T-helper 1 cell treated with Interleukin-12 subunit alpha and Interleukin-12 subunit beta and Interleukin-4 antibody, amounts not matched to agents 30 μg/mL and 1 μg/mL, for 36 hours (primary cell): ENCODE results near the gene CRTC2.
"Not testable (repeated sequence)": the region's sequence is repeated elsewhere in the genome, so short reads cannot be mapped to it uniquely, and the experiment has no call there.

Experiments used
- H3K27ac Mint-ChIP-seq: one replicate; pipeline ENCODE4 v1.8.0; 2021; ENCODE audit warnings: mild to moderate bottlenecking, mixed read lengths
- H3K27me3 Mint-ChIP-seq: one replicate; pipeline ENCODE4 v1.8.0; 2021; ENCODE audit warnings: low read depth, mixed read lengths
- H3K36me3 Mint-ChIP-seq: one replicate; pipeline ENCODE4 v1.8.0; 2021; ENCODE audit warnings: low read depth, mixed read lengths
- H3K4me1 Mint-ChIP-seq: one replicate; pipeline ENCODE4 v1.8.0; 2021; ENCODE audit warnings: low read depth, mixed read lengths
- H3K4me3 Mint-ChIP-seq: one replicate; pipeline ENCODE4 v1.8.0; 2021; ENCODE audit warnings: mild to moderate bottlenecking, moderate library complexity, mixed read lengths
- H3K9me3 Mint-ChIP-seq: one replicate; pipeline ENCODE4 v1.8.0; 2021; ENCODE audit warnings: mixed read lengths

Gene CRTC2, protein sequence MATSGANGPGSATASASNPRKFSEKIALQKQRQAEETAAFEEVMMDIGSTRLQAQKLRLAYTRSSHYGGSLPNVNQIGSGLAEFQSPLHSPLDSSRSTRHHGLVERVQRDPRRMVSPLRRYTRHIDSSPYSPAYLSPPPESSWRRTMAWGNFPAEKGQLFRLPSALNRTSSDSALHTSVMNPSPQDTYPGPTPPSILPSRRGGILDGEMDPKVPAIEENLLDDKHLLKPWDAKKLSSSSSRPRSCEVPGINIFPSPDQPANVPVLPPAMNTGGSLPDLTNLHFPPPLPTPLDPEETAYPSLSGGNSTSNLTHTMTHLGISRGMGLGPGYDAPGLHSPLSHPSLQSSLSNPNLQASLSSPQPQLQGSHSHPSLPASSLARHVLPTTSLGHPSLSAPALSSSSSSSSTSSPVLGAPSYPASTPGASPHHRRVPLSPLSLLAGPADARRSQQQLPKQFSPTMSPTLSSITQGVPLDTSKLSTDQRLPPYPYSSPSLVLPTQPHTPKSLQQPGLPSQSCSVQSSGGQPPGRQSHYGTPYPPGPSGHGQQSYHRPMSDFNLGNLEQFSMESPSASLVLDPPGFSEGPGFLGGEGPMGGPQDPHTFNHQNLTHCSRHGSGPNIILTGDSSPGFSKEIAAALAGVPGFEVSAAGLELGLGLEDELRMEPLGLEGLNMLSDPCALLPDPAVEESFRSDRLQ

DNA sequence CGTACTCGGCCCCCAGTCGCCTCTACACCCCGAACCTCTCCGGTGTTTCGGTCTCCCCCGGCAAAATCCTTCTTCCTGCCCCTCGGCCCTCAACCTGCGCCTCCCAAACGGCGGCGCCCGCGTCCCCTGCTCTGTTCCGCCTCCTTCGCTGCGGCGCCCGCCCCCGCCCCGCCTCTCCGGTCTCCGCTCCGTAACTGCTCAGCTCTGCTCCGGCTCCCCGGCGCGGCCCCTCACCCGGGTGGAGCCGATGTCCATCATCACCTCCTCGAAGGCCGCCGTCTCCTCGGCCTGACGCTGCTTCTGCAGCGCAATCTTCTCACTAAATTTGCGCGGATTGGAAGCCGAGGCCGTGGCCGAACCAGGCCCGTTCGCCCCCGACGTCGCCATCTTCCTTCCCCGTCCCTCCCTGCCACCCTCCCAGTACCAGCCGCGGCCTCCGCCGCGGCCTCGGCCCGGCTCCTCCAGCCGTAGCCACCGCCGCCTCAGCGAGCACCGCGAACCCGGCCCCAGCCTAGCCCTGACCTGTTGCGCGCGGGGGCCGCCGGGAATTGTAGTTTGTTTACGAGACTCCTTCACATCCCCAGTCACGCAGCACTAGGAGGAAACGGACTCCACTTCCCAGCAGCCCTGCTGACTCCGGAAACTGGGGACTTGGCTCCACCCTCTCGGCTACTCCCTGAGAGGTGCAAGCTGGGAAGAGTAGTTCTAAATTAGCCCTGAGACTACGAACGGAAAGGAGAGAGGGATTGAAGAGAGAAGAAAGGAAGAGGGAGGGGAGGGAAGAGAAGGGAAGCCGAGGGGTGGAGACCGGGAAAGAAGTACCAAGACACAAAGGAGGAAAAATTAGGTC lies at the start of gene CRTC2:
Gene CRTC2 (minus strand): TSS at position 502 of the 850 bp plus-strand sequence. CDS start 115 bp downstream, at position 387.
- Mint-ChIP-seq H3K27ac (peak within 1 kb of the TSS; percentile 89), H3K4me3 (peak within 1 kb of the TSS; percentile 93), H3K4me1 (peaks cover 49% of the 10 kb centered on the region), H3K27me3 (no peaks in the 10 kb centered on the region), H3K9me3 (no peaks in the 10 kb centered on the region), H3K36me3 (peaks cover 24% of the 10 kb centered on the region)

- peaks cover 3% of the 10 kb centered on the region for H3K36me3 Mint-ChIP-seq
- no peak overlapping the region for H3K27ac Mint-ChIP-seq
- H3K4me3 Mint-ChIP-seq: no peak overlapping the region
- H3K27me3 Mint-ChIP-seq: no peaks in the 10 kb centered on the region
- no peaks in the 10 kb centered on the region for H3K9me3 Mint-ChIP-seq
- no peaks in the 10 kb centered on the region for H3K4me1 Mint-ChIP-seq
These were observed 47.7 kb upstream of the CRTC2 start for GRCh38 chr1:154006136-154006535.

- no peaks in the 10 kb centered on the region for H3K27me3 Mint-ChIP-seq
- no peak overlapping the region for H3K4me3 Mint-ChIP-seq
- H3K27ac Mint-ChIP-seq: no peak overlapping the region
- no peaks in the 10 kb centered on the region for H3K9me3 Mint-ChIP-seq
- peaks cover under 1% of the 10 kb centered on the region for H3K4me1 Mint-ChIP-seq
- peaks cover 7% of the 10 kb centered on the region for H3K36me3 Mint-ChIP-seq
These were observed 42.0 kb upstream of the CRTC2 start for GRCh38 chr1:154000420-154000819.

GRCh38 chr1:153996882-153997281 lies 38.5 kb upstream of the CRTC2 start:
- H3K4me3 Mint-ChIP-seq, H3K27ac Mint-ChIP-seq, H3K27me3 Mint-ChIP-seq, H3K9me3 Mint-ChIP-seq: not testable (repeated sequence)
- Mint-ChIP-seq H3K4me1 (peaks cover 14% of the 10 kb centered on the region), H3K36me3 (peaks cover 24% of the 10 kb centered on the region)

DNA sequence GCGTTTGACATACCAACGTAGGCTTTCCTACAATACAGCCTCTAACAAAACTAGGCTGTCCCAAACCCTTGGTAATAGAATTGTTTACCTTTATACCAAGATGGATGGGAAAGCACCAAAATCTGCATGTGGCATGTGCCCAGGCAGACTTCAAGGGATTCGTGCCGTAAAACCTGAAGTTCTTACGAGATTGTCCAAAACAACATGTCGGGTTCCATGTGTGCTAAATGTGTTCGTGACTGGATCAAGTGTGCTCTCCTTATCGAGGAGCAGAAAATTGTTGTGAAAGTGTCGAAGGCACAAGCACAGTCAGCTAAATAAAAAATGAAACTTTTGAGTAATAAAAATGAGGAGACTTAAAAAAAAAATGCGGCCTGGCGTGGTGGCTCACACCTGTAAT lies 37.2 kb upstream of the CRTC2 start:
- peaks cover 32% of the 10 kb centered on the region for H3K36me3 Mint-ChIP-seq
- H3K4me1 Mint-ChIP-seq: peaks cover 21% of the 10 kb centered on the region
- no peaks in the 10 kb centered on the region for H3K27me3 Mint-ChIP-seq
- H3K9me3 Mint-ChIP-seq: no peaks in the 10 kb centered on the region
- no peak overlapping the region for H3K4me3 Mint-ChIP-seq
- no peak overlapping the region for H3K27ac Mint-ChIP-seq

DNA sequence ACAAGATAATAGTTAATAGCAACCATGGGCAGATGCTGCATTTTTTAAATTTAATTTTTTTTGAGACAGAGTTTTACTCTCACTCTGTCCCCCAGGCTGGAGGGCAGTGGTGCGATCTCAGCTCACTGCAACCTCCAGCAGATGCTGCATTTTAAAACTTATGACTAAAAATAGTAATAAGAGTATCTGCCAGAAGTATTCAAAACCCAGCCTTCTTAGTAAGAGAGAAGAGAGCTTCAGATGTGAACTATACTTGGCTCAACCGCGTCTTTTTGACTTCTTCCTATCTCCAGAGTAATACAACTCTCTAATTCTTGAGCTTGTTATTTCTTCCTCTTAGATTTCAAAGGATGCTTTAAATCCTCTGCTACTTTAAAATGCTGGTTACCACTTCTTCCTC lies 36.8 kb upstream of the CRTC2 start:
- H3K27ac Mint-ChIP-seq: no peak overlapping the region
- H3K36me3 Mint-ChIP-seq: peaks cover 35% of the 10 kb centered on the region
- no peaks in the 10 kb centered on the region for H3K27me3 Mint-ChIP-seq
- H3K4me1 Mint-ChIP-seq: peaks cover 24% of the 10 kb centered on the region
- no peak overlapping the region for H3K4me3 Mint-ChIP-seq
- H3K9me3 Mint-ChIP-seq: peaks cover 3% of the 10 kb centered on the region

DNA sequence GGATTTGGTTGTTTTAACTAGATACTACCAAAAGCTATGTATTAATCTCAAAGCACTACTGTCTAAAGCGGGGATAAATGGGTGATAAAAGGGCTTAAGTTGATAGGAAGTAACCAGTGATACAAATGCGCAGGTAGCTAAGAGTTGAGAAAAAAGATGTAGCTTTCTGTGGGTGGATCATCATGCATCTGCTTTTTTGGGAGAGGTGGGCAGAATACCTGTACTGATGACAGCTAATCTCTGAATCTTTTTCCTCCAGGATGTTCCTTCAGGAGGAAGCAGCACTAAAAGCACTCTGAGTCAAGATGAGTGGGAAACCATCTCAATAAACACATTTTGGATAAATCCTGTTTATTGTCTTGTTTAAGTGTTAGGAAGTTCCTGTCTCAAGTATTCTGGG lies 33.4 kb upstream of the CRTC2 start:
- peaks cover 31% of the 10 kb centered on the region for H3K4me1 Mint-ChIP-seq
- H3K27ac Mint-ChIP-seq: peak overlapping the region; percentile 97
- peaks cover 35% of the 10 kb centered on the region for H3K36me3 Mint-ChIP-seq

GRCh38 chr1:153991151-153991630 lies 32.8 kb upstream of the CRTC2 start:
- peaks cover 36% of the 10 kb centered on the region for H3K4me1 Mint-ChIP-seq
- peaks cover 3% of the 10 kb centered on the region for H3K9me3 Mint-ChIP-seq
- peak overlapping the region; percentile 91 for H3K4me3 Mint-ChIP-seq
- H3K27me3 Mint-ChIP-seq: no peaks in the 10 kb centered on the region
- peak overlapping the region; percentile 97 for H3K27ac Mint-ChIP-seq
- H3K36me3 Mint-ChIP-seq: peaks cover 35% of the 10 kb centered on the region

More for the DNA sequence above, 33.4 kb upstream of the CRTC2 start:
- peak overlapping the region; percentile 91 for H3K4me3 Mint-ChIP-seq
- peaks cover 3% of the 10 kb centered on the region for H3K9me3 Mint-ChIP-seq
- no peaks in the 10 kb centered on the region for H3K27me3 Mint-ChIP-seq

- Mint-ChIP-seq H3K9me3 (peaks cover 3% of the 10 kb centered on the region), H3K4me3 (peak within 1 kb of the TSS; percentile 91), H3K27ac (peak within 1 kb of the TSS; percentile 97), H3K27me3 (peaks cover 2% of the 10 kb centered on the region), H3K4me1 (peaks cover 40% of the 10 kb centered on the region), H3K36me3 (peaks cover 33% of the 10 kb centered on the region)
These were observed 32.2 kb upstream of the CRTC2 start, which contains the start of gene RPS27 for GRCh38 chr1:153990468-153991150. Gene RPS27, plus strand, starts transcription at chr1:153990762. Its CDS starts 35 bp downstream, at chr1:153990797.

- Mint-ChIP-seq H3K9me3 (peaks cover 3% of the 10 kb centered on the region), H3K36me3 (peaks cover 20% of the 10 kb centered on the region), H3K4me1 (peaks cover 41% of the 10 kb centered on the region), H3K27me3 (peaks cover 4% of the 10 kb centered on the region), H3K4me3 (no peak overlapping the region), H3K27ac (peak overlapping the region; percentile 80)
These were observed 29.2 kb upstream of the CRTC2 start for GRCh38 chr1:153987621-153988020.

DNA sequence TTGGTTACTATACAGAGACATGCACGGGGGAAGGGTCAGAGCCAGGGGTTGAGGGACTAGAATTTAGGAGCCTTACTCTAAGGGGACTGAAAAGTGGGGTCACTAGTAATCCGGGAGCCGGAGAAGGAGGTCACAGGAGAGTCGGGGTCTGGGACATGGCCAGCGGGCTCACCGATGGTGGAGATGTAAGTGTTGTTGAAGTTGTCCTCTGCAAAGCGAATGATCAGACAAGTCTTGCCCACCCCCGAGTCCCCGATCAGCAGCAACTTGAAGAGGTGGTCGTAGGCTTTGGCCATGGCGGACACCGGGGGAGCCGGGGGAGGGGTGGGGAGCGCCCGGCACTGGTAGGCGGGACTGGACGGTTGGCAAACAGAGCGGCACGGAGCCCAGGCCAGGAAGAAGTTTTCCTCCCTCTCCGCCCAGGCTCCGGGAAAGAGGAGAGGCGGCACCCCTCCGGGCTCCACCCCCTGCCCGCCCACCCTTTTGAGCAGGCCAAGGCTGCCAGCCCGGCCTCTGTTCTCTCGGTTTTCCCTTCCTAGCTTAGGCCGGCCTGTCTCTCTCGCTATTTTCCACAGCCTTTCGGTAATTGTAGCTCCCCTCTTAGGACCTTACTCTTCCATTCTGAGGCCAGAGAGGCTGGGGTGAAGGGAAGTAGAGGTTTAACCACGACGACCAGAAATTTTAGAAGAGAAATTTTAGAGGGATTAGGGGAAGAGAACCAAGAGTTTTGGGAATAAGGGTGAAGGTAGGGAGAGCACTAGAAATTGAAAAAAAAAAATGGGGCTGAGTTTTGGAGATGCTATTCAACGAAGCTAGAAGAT lies 27.7 kb upstream of the CRTC2 start, which contains the start of gene RAB13:
Gene RAB13 (minus strand): TSS at position 399 of the 821 bp plus-strand sequence. CDS start 103 bp downstream, at position 296.
- H3K27me3 Mint-ChIP-seq: peaks cover 4% of the 10 kb centered on the region
- peaks cover 3% of the 10 kb centered on the region for H3K9me3 Mint-ChIP-seq
- peak within 1 kb of the TSS; percentile 64 for H3K4me3 Mint-ChIP-seq
- peak within 1 kb of the TSS; percentile 80 for H3K27ac Mint-ChIP-seq
- peaks cover 7% of the 10 kb centered on the region for H3K36me3 Mint-ChIP-seq
- H3K4me1 Mint-ChIP-seq: peaks cover 29% of the 10 kb centered on the region

- Mint-ChIP-seq H3K4me1 (peaks cover 28% of the 10 kb centered on the region), H3K4me3 (peak overlapping the region; percentile 64), H3K27me3 (peaks cover 4% of the 10 kb centered on the region), H3K9me3 (peaks cover 2% of the 10 kb centered on the region), H3K27ac (peak overlapping the region; percentile 54), H3K36me3 (peaks cover 1% of the 10 kb centered on the region)
These were observed 27.0 kb upstream of the CRTC2 start for GRCh38 chr1:153985341-153985912.
